Astrocyte of the cerebellum (primary cell): ENCODE results near the gene RPUSD3.

Source experiments
- DNase-seq: peaks from one replicate; pipeline ENCODE4 v3.0.0-alpha.2; 2011; ENCODE audit warnings: low read depth
- H3K4me3 ChIP-seq: 2 replicates; pipeline ENCODE4 v1.5.1; 2011; ENCODE audit warnings: mild to moderate bottlenecking, low read depth, low read length, moderate library complexity
- in situ Hi-C: cut with HindIII; loops from 2 replicates; pipeline ENCODE4 v1.10.0; 2017; ENCODE audit warnings: low sequenced_read_pairs
- TF ChIP-seq, protein P1 (sequence below): IDR thresholded peaks from 2 replicates; pipeline ENCODE4 v1.5.1; 2012; ENCODE audit warnings: low read length, low read depth, moderate library complexity, mild to moderate bottlenecking; ENCODE audit errors: missing control alignments

The RPUSD3 gene

DNA sequence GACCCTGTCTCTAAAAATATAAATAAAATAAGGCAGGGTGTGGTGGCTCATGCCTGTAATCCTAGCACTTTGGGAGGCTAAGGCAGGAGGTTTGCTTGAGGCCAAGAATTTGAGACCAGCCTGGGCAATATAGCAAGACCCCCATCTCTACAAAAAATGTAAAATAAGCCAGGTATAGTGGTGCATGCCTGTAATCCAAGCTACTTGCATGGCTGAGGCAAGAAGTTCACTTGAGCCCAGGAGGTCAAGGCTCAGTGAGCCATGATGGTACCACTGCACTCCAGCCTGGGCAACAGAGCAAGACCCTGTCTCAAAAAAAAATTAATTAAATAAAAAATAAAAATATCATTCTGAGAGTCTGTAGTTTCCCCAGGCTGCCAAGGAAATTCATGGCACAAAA is 42.5 kb upstream of the RPUSD3 start:
- in situ Hi-C loops, result no loop called here
- no peak overlapping the region for H3K4me3 ChIP-seq
- TF ChIP-seq, protein P1, sequence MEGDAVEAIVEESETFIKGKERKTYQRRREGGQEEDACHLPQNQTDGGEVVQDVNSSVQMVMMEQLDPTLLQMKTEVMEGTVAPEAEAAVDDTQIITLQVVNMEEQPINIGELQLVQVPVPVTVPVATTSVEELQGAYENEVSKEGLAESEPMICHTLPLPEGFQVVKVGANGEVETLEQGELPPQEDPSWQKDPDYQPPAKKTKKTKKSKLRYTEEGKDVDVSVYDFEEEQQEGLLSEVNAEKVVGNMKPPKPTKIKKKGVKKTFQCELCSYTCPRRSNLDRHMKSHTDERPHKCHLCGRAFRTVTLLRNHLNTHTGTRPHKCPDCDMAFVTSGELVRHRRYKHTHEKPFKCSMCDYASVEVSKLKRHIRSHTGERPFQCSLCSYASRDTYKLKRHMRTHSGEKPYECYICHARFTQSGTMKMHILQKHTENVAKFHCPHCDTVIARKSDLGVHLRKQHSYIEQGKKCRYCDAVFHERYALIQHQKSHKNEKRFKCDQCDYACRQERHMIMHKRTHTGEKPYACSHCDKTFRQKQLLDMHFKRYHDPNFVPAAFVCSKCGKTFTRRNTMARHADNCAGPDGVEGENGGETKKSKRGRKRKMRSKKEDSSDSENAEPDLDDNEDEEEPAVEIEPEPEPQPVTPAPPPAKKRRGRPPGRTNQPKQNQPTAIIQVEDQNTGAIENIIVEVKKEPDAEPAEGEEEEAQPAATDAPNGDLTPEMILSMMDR, result no peak
- DNase-seq, result no peak

- H3K4me3 ChIP-seq, result no peak overlapping the region
- in situ Hi-C loops, result loop anchor here (5.0 kb wide), 1 partner anchor 48 kb away; the partner anchor contains the start of gene CRELD1
- TF ChIP-seq, protein P1, result no peak
- no peak for DNase-seq
Measured at GRCh38 chr3:9884555-9885165, 40.9 kb upstream of the RPUSD3 start.

- no peak overlapping the region for H3K4me3 ChIP-seq
- no peak for DNase-seq
- TF ChIP-seq, protein P1, result no peak
- in situ Hi-C loops, result loop anchor here (5.0 kb wide), 1 partner anchor 48 kb away; the partner anchor contains the start of gene CRELD1
Measured at GRCh38 chr3:9883706-9884554, 40.1 kb upstream of the RPUSD3 start.

- TF ChIP-seq, protein P1, result no peak
- H3K4me3 ChIP-seq, result no peak overlapping the region
- DNase-seq, result no peak
- in situ Hi-C loops, result loop anchor here (5.0 kb wide), 1 partner anchor 51 kb away; the partner anchor contains the start of gene CRELD1
Measured at GRCh38 chr3:9881441-9881840, 37.6 kb upstream of the RPUSD3 start.

GRCh38 chr3:9879830-9880549 is 36.2 kb upstream of the RPUSD3 start, which contains the start of gene CIDEC:
Gene CIDEC, minus strand, starts transcription at chr3:9880253. Its CDS starts 1,767 bp downstream, at chr3:9878486.
- no peak for DNase-seq
- no peak within 1 kb of the TSS for H3K4me3 ChIP-seq
- in situ Hi-C loops, result loop anchor here (5.0 kb wide), 1 partner anchor 52 kb away; the partner anchor contains the start of gene CRELD1
- TF ChIP-seq, protein P1, result no peak

DNA sequence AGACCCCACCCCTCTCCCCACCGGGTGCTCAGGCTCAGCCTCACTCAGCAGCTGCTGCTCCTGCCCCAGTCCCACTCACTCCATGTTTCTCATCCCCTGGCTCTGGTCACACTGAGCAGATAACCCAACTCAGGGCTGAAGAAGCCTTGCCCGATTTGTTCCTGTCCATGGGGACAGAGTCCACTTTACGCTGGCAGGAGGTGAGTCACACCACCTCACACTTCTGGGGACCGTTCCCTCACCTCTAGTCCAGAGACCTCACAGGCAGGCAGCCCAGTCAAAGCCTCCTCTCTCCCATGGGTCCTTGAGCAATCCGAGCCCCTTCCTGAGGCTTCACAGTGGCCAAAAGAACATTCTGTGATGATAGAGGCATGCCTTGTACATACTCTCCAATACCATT is 34.9 kb upstream of the RPUSD3 start:
- TF ChIP-seq, protein P1, result no peak
- in situ Hi-C loops, result no loop called here
- H3K4me3 ChIP-seq, result no peak overlapping the region
- DNase-seq, result no peak
